HG03095 (cell line): ENCODE measurements around the gene MCM3.

ENCODE experiments used
- ATAC-seq: cut with Tn5 transposase; IDR thresholded peaks from one replicate; pipeline ENCODE4 v1.9.1; 2021; ENCODE audit warnings: moderate library complexity; ENCODE audit not compliant: unreplicated experiment

Gene MCM3

GRCh38 chr6:52303178-52303577 lies 18.6 kb upstream of the MCM3 start:
- no peak for ATAC-seq

- ATAC-seq = no peak
Observed at GRCh38 chr6:52301326-52301725, 16.8 kb upstream of the MCM3 start.

GRCh38 chr6:52300489-52300931 lies 16.0 kb upstream of the MCM3 start:
- no peak for ATAC-seq

GRCh38 chr6:52299653-52300052 lies 15.1 kb upstream of the MCM3 start:
- ATAC-seq = no peak

GRCh38 chr6:52297433-52297832 lies 12.9 kb upstream of the MCM3 start:
- peak; percentile 37 for ATAC-seq

- ATAC-seq = no peak
Observed at GRCh38 chr6:52293067-52293466, 8.5 kb upstream of the MCM3 start.

GRCh38 chr6:52288841-52289240 lies 4.3 kb upstream of the MCM3 start:
- no peak for ATAC-seq

- ATAC-seq = no peak
Observed at GRCh38 chr6:52288216-52288615, 3.7 kb upstream of the MCM3 start.

- ATAC-seq = no peak
Observed at GRCh38 chr6:52286798-52287432, 2.4 kb upstream of the MCM3 start.

GRCh38 chr6:52285177-52286068 lies 881 bp upstream of the MCM3 start:
- ATAC-seq = no peak

GRCh38 chr6:52284131-52284459 lies 447 bp downstream of the MCM3 start:
- ATAC-seq = peak; percentile 3

GRCh38 chr6:52283111-52283510 lies 1.4 kb downstream of the MCM3 start:
- no peak for ATAC-seq

GRCh38 chr6:52276130-52276529 lies 8.4 kb downstream of the MCM3 start:
- no peak for ATAC-seq

- no peak for ATAC-seq
Observed at GRCh38 chr6:52271852-52272460, 12.6 kb downstream of the MCM3 start.

GRCh38 chr6:52263709-52264540 lies 20.6 kb downstream of the MCM3 start:
- ATAC-seq = peak; percentile 70

- ATAC-seq = no peak
Observed at GRCh38 chr6:52262620-52263344, 21.8 kb downstream of the MCM3 start.

GRCh38 chr6:52261229-52261628 lies 23.3 kb downstream of the MCM3 start:
- ATAC-seq = no peak

- ATAC-seq = no peak
Observed at GRCh38 chr6:52260634-52261033, 23.9 kb downstream of the MCM3 start.

GRCh38 chr6:52255434-52255833 lies 29.1 kb downstream of the MCM3 start:
- no peak for ATAC-seq

GRCh38 chr6:52254731-52255378 lies 29.7 kb downstream of the MCM3 start:
- ATAC-seq = no peak
